Smooth muscle cell (in vitro differentiated cells): Measurements from ENCODE around the gene MATK. TPM values are rescaled to one million over a fixed set of nuclear protein-coding genes. Genes with fewer than 3 reads are reported as not detected.

Experiments
- DNase-seq: peaks from one replicate; lab custom pipeline; 2025; ENCODE audit not compliant: unreplicated experiment; lab: John Stamatoyannopoulos, UW
- H2AFZ ChIP-seq: fragments of 200-600 bp; sonication (generic); 2 replicates; pipeline ENCODE4 v1.6.0; 2016; ENCODE audit warnings: antibody characterized with exemption, low read depth, mild to moderate bottlenecking
- H3F3A ChIP-seq: fragments of 200-600 bp; sonication (generic); 2 replicates; pipeline ENCODE4 v1.6.0; 2017; ENCODE audit warnings: antibody characterized with exemption, low read depth
- H3K27ac ChIP-seq: fragments of 200-600 bp; sonication (generic); 2 replicates; pipeline ENCODE4 v1.5.1; 2016; ENCODE audit warnings: low read depth, mild to moderate bottlenecking
- H3K27me3 ChIP-seq: fragments of 200-600 bp; sonication (generic); 2 replicates; pipeline ENCODE4 v1.6.1; 2016; ENCODE audit warnings: low read depth, mild to moderate bottlenecking
- H3K36me3 ChIP-seq: fragments of 200-600 bp; sonication (generic); 2 replicates; pipeline ENCODE4 v1.5.1; 2016; ENCODE audit warnings: low read depth
- H3K4me1 ChIP-seq: fragments of 200-600 bp; sonication (generic); 2 replicates; pipeline ENCODE4 v1.5.1; 2016; ENCODE audit warnings: low read depth
- H3K4me2 ChIP-seq: fragments of 200-600 bp; sonication (generic); 2 replicates; pipeline ENCODE4 v1.6.0; 2016; ENCODE audit warnings: mild to moderate bottlenecking
- H3K4me3 ChIP-seq: fragments of 200-600 bp; sonication (generic); 2 replicates; pipeline ENCODE4 v1.5.1; 2016; ENCODE audit warnings: mild to moderate bottlenecking
- H3K79me2 ChIP-seq: fragments of 200-600 bp; sonication (generic); 2 replicates; pipeline ENCODE4 v1.6.0; 2016; ENCODE audit warnings: low read depth, mild to moderate bottlenecking
- H3K9ac ChIP-seq: fragments of 200-600 bp; sonication (generic); 2 replicates; pipeline ENCODE4 v1.6.0; 2016; ENCODE audit warnings: low read depth
- H3K9me3 ChIP-seq: fragments of 200-600 bp; sonication (generic); replicated peaks from 2 replicates; pipeline ENCODE4 v1.5.1; 2016; ENCODE audit warnings: low read depth
- H4K20me1 ChIP-seq: fragments of 200-600 bp; sonication (generic); 2 replicates; pipeline ENCODE4 v1.6.0; 2016; ENCODE audit warnings: low read depth
- CTCF ChIP-seq: fragments of 200-600 bp; sonication (generic); IDR thresholded peaks from 2 replicates; pipeline ENCODE4 v1.5.1; 2017; ENCODE audit warnings: borderline replicate concordance, mild to moderate bottlenecking, antibody characterized with exemption; ENCODE audit not compliant: insufficient read depth, poor library complexity, severe bottlenecking
- WGBS: methylation state at CpG from one replicate; pipeline ENCODE4 v1.1.7; 2016; ENCODE audit warnings: low lambda C conversion rate; 5-methylcytosine and 5-hydroxymethylcytosine counted together
- polyA plus RNA-seq: library from polyadenylated mRNA; unstranded; fragments of >200 nt; fragmentation: Nextera tagmentation; extraction: Ambion mirVana; gene quantifications from 2 replicates; pipeline ENCODE4 v1.2.1, GENCODE V29; 2016
- total RNA-seq: library from RNA; depleted of rRNA; stranded (reverse); fragments of >200 nt; gene quantifications from 2 replicates; pipeline ENCODE4 v1.2.3, GENCODE V29; 2014

MATK gene
- total and polyA plus RNA-seq, 2 experiments from 2014 or later = not detected

- H3K4me1 ChIP-seq = no peaks in the 10 kb centered on the region
- no peak overlapping the region for H3K4me2 ChIP-seq
- TF ChIP-seq CTCF = no peak
- H3K9me3 ChIP-seq = no peaks in the 10 kb centered on the region
- H3K27me3 ChIP-seq = peaks cover 6% of the 10 kb centered on the region
- no peaks in the 10 kb centered on the region for H3F3A ChIP-seq
- no peak overlapping the region for H3K9ac ChIP-seq
- H3K4me3 ChIP-seq = no peak overlapping the region
- H4K20me1 ChIP-seq = no peaks in the 10 kb centered on the region
- no peak overlapping the region for H3K27ac ChIP-seq
- no peaks in the 10 kb centered on the region for H3K79me2 ChIP-seq
- no peak for DNase-seq
- H3K36me3 ChIP-seq = no peaks in the 10 kb centered on the region
- H2AFZ ChIP-seq = no peak overlapping the region
- WGBS = 92% methylated on average over 14 of the region's 19 CpGs
Measured at GRCh38 chr19:3807131-3807480, 20.9 kb upstream of the MATK start.

- H3K4me1 ChIP-seq = no peaks in the 10 kb centered on the region
- H3K27me3 ChIP-seq = peaks cover 18% of the 10 kb centered on the region
- no peak for TF ChIP-seq CTCF
- WGBS = 94% methylated on average over 20 of the region's 29 CpGs
- H2AFZ ChIP-seq = no peak overlapping the region
- H4K20me1 ChIP-seq = no peaks in the 10 kb centered on the region
- H3K9ac ChIP-seq = no peak overlapping the region
- no peak overlapping the region for H3K27ac ChIP-seq
- no peak overlapping the region for H3K4me2 ChIP-seq
- H3K9me3 ChIP-seq = no peaks in the 10 kb centered on the region
- no peak overlapping the region for H3K4me3 ChIP-seq
- no peak for DNase-seq
- no peaks in the 10 kb centered on the region for H3K36me3 ChIP-seq
- H3K79me2 ChIP-seq = no peaks in the 10 kb centered on the region
- no peaks in the 10 kb centered on the region for H3F3A ChIP-seq
Measured at GRCh38 chr19:3805859-3806258, 19.7 kb upstream of the MATK start.

GRCh38 chr19:3804429-3804828 lies 18.2 kb upstream of the MATK start:
- Histone ChIP-seq H3K79me2 (no peaks in the 10 kb centered on the region), H3K9ac (no peak overlapping the region), H2AFZ (no peak overlapping the region), H3K9me3 (no peaks in the 10 kb centered on the region), H3K27ac (no peak overlapping the region), H3K36me3 (no peaks in the 10 kb centered on the region), H3K4me3 (no peak overlapping the region), H3K27me3 (peaks cover 32% of the 10 kb centered on the region), H3K4me2 (no peak overlapping the region), H4K20me1 (no peaks in the 10 kb centered on the region), H3K4me1 (no peaks in the 10 kb centered on the region), H3F3A (no peaks in the 10 kb centered on the region)
- TF ChIP-seq CTCF = no peak
- WGBS = 91% methylated on average over 5 of the region's 13 CpGs
- DNase-seq = no peak

GRCh38 chr19:3803986-3804385 lies 17.8 kb upstream of the MATK start:
- peaks cover 36% of the 10 kb centered on the region for H3K27me3 ChIP-seq
- 96% methylated on average over 10 of the region's 10 CpGs for WGBS
- H3K79me2 ChIP-seq = no peaks in the 10 kb centered on the region

More at GRCh38 chr19:3803986-3804385, 17.8 kb upstream of the MATK start:
- Histone ChIP-seq H3K4me1 (no peaks in the 10 kb centered on the region), H2AFZ (no peak overlapping the region), H3K9ac (no peak overlapping the region), H3K27ac (no peak overlapping the region), H3F3A (no peaks in the 10 kb centered on the region), H4K20me1 (no peaks in the 10 kb centered on the region), H3K9me3 (no peaks in the 10 kb centered on the region), H3K36me3 (no peaks in the 10 kb centered on the region), H3K4me3 (no peak overlapping the region), H3K4me2 (no peak overlapping the region)
- no peak for DNase-seq
- no peak for TF ChIP-seq CTCF
